OCI-LY1 (cell line): Measurements from ENCODE around the gene ACTL7B.

Source experiments
- H2AFZ ChIP-seq: fragments of 200-600 bp; sonication (generic), shearing (Covaris generic); 2 replicates; pipeline ENCODE4 v1.6.0; 2014; ENCODE audit warnings: antibody characterized with exemption, mild to moderate bottlenecking, low read length
- H3F3A ChIP-seq: fragments of 200-600 bp; sonication (generic), shearing (Covaris generic); 2 replicates; pipeline ENCODE4 v1.6.0; 2014; ENCODE audit warnings: mild to moderate bottlenecking, antibody characterized with exemption, low read length, moderate library complexity; ENCODE audit not compliant: insufficient read depth
- H3K27ac ChIP-seq: fragments of 200-600 bp; sonication (generic); 2 replicates; pipeline ENCODE4 v1.5.1; 2014; ENCODE audit warnings: low read length, mixed run types, mild to moderate bottlenecking, low read depth; ENCODE audit not compliant: poor library complexity, severe bottlenecking
- H3K27me3 ChIP-seq: fragments of 200-600 bp; sonication (generic); 2 replicates; pipeline ENCODE4 v1.6.0; 2014; ENCODE audit warnings: antibody characterized with exemption, mild to moderate bottlenecking, low read length, moderate library complexity; ENCODE audit not compliant: insufficient read depth
- H3K36me3 ChIP-seq: fragments of 200-600 bp; sonication (generic); 2 replicates; pipeline ENCODE4 v1.6.1; 2014; ENCODE audit warnings: mild to moderate bottlenecking, antibody characterized with exemption, low read length, moderate library complexity, mixed read lengths; ENCODE audit not compliant: insufficient read depth
- H3K4me1 ChIP-seq: fragments of 200-600 bp; sonication (generic); 2 replicates; pipeline ENCODE4 v1.5.1; 2014; ENCODE audit warnings: mild to moderate bottlenecking, low read length, moderate library complexity; ENCODE audit not compliant: insufficient read depth, severe bottlenecking
- H3K4me2 ChIP-seq: fragments of 200-600 bp; sonication (generic), shearing (Covaris generic); 2 replicates; pipeline ENCODE4 v1.6.1; 2014; ENCODE audit warnings: low read length
- H3K4me3 ChIP-seq: fragments of 200-600 bp; sonication (generic); 2 replicates; pipeline ENCODE4 v1.5.1; 2014; ENCODE audit warnings: low read length, low read depth, mild to moderate bottlenecking, mixed read lengths; ENCODE audit not compliant: poor library complexity, severe bottlenecking
- H3K79me2 ChIP-seq: fragments of 200-600 bp; shearing (Covaris generic); 2 replicates; pipeline ENCODE4 v1.6.1; 2016; ENCODE audit warnings: mixed run types, low read length, mixed read lengths; ENCODE audit not compliant: insufficient read depth
- H3K9ac ChIP-seq: fragments of 200-600 bp; sonication (generic), shearing (Covaris generic); 2 replicates; pipeline ENCODE4 v1.6.1; 2014; ENCODE audit warnings: mild to moderate bottlenecking, low read length, mixed read lengths
- H3K9me2 ChIP-seq: fragments of 200-600 bp; sonication (generic), shearing (Covaris generic); 2 replicates; pipeline ENCODE4 v1.6.1; 2014; ENCODE audit warnings: low read depth, mild to moderate bottlenecking, low read length, mixed read lengths
- H3K9me3 ChIP-seq: fragments of 200-600 bp; shearing (Covaris generic); 2 replicates; pipeline ENCODE4 v1.6.1; 2014; ENCODE audit warnings: low read length, mixed read lengths
- H4K20me1 ChIP-seq: fragments of 200-600 bp; sonication (generic), shearing (Covaris generic); 2 replicates; pipeline ENCODE4 v1.6.0; 2016; ENCODE audit warnings: mild to moderate bottlenecking, low read length; ENCODE audit not compliant: insufficient read depth
- CTCF ChIP-seq: fragments of 200-600 bp; sonication (generic), shearing (Covaris generic); IDR thresholded peaks from 2 replicates; pipeline ENCODE4 v1.5.1; 2017; ENCODE audit warnings: mild to moderate bottlenecking, antibody characterized with exemption, low read length, moderate library complexity, mixed read lengths
- EZH2 ChIP-seq: fragments of 200-600 bp; sonication (generic), shearing (Covaris generic); IDR thresholded peaks from 2 replicates; pipeline ENCODE4 v1.8.0; 2017; ENCODE audit warnings: borderline replicate concordance, mixed run types, mild to moderate bottlenecking, antibody characterized with exemption, low read length, moderate library complexity, mixed read lengths

ACTL7B gene

GRCh38 chr9:108855888-108856287 lies at the start of gene ACTL7B:
TSS of gene ACTL7B (minus strand) at chr9:108855986. CDS start at chr9:108855930, 56 bp downstream.
- Histone ChIP-seq H3K36me3 (no peaks in the 10 kb centered on the region), H3K9me3 (no peaks in the 10 kb centered on the region), H4K20me1 (no peaks in the 10 kb centered on the region), H3K4me1 (no peaks in the 10 kb centered on the region), H3K9ac (no peak within 1 kb of the TSS), H3K9me2 (no peaks in the 10 kb centered on the region), H3K4me3 (no peak within 1 kb of the TSS), H3K27me3 (no peaks in the 10 kb centered on the region), H3K79me2 (no peaks in the 10 kb centered on the region), H3F3A (no peaks in the 10 kb centered on the region), H3K4me2 (no peak within 1 kb of the TSS), H3K27ac (no peak within 1 kb of the TSS), H2AFZ (no peak within 1 kb of the TSS)
- TF ChIP-seq EZH2 (no peak), CTCF (no peak)

- H3K36me3 ChIP-seq, result peaks cover 93% of the 10 kb centered on the region
- no peak overlapping the region for H3K4me2 ChIP-seq
- no peaks in the 10 kb centered on the region for H3K27me3 ChIP-seq
- H3K9ac ChIP-seq, result no peak overlapping the region
- H3F3A ChIP-seq, result no peaks in the 10 kb centered on the region
- no peaks in the 10 kb centered on the region for H3K9me2 ChIP-seq
- H4K20me1 ChIP-seq, result no peaks in the 10 kb centered on the region
- H3K4me1 ChIP-seq, result no peaks in the 10 kb centered on the region
- no peak overlapping the region for H2AFZ ChIP-seq
- no peak overlapping the region for H3K4me3 ChIP-seq
- no peaks in the 10 kb centered on the region for H3K9me3 ChIP-seq
- H3K79me2 ChIP-seq, result no peaks in the 10 kb centered on the region
- TF ChIP-seq CTCF (no peak), EZH2 (no peak)
- no peak overlapping the region for H3K27ac ChIP-seq
Measured at GRCh38 chr9:108905494-108905893, 49.7 kb upstream of the ACTL7B start.

- no peaks in the 10 kb centered on the region for H4K20me1 ChIP-seq
- peaks cover 94% of the 10 kb centered on the region for H3K36me3 ChIP-seq
- no peaks in the 10 kb centered on the region for H3F3A ChIP-seq
- H3K27ac ChIP-seq, result no peak overlapping the region
- H2AFZ ChIP-seq, result no peak overlapping the region
- no peaks in the 10 kb centered on the region for H3K79me2 ChIP-seq
- H3K4me1 ChIP-seq, result no peaks in the 10 kb centered on the region
- no peak overlapping the region for H3K4me2 ChIP-seq
- TF ChIP-seq CTCF, result no peak
- TF ChIP-seq EZH2, result no peak
- H3K9ac ChIP-seq, result no peak overlapping the region
- H3K27me3 ChIP-seq, result no peaks in the 10 kb centered on the region
- no peaks in the 10 kb centered on the region for H3K9me2 ChIP-seq
- H3K4me3 ChIP-seq, result no peak overlapping the region
- no peaks in the 10 kb centered on the region for H3K9me3 ChIP-seq
Measured at GRCh38 chr9:108904161-108904560, 48.4 kb upstream of the ACTL7B start.
